Measurements from ENCODE around the gene MILR1. TPM values are rescaled to one million over a fixed set of nuclear protein-coding genes. Genes with fewer than 3 reads are reported as not detected.
A peak's percentile ranks its signal among the peaks of the same experiment; 100 is the strongest.

Gene MILR1
- total and polyA plus RNA-seq, 5 donors: 1.9 to 6.6 (median 5.0) TPM

GRCh38 chr17:64496786-64497564 lies 48.1 kb downstream of the MILR1 start, which contains the start of gene POLG2:
Gene POLG2 (minus strand): TSS chr17:64497054. CDS start chr17:64496968, 86 bp downstream.
- ATAC-seq: peak; percentile 96
- Histone ChIP-seq H3K27me3 (ENCODE audit: control insufficient read depth, insufficient read depth) (no peaks in the 10 kb centered on the region), H3K9me3 (ENCODE audit: control insufficient read depth, low read length) (no peaks in the 10 kb centered on the region), H3K27ac (ENCODE audit: low read length) (peak within 1 kb of the TSS; percentile 53), H3K4me1 (ENCODE audit: control insufficient read depth, insufficient read depth, low read length) (peaks cover 2% of the 10 kb centered on the region), H3K4me3 (ENCODE audit: low read length) (peak within 1 kb of the TSS; percentile 62)
- peak; percentile 96 to 98 (median 97) for DNase-seq
- WGBS: under 1% methylated on average over 50 of the region's 50 CpGs
- intact Hi-C loops (cut with DNase I): loop anchor here in 1 of 4 donors (10.0 kb wide), 1 partner anchor 182 kb away; no protein-coding TSS in a partner anchor

GRCh38 chr17:64497565-64498035 lies 48.7 kb downstream of the MILR1 start:
- Histone ChIP-seq H3K27me3 (ENCODE audit: control insufficient read depth, insufficient read depth) (no peaks in the 10 kb centered on the region), H3K4me3 (ENCODE audit: low read length) (peak overlapping the region; percentile 62), H3K9me3 (ENCODE audit: control insufficient read depth, low read length) (no peaks in the 10 kb centered on the region), H3K27ac (ENCODE audit: low read length) (peak overlapping the region; percentile 35), H3K4me1 (ENCODE audit: control insufficient read depth, insufficient read depth, low read length) (peaks cover 2% of the 10 kb centered on the region)
- 47% methylated on average over 4 of the region's 4 CpGs for WGBS
- ATAC-seq: no peak
- DNase-seq: no peak
- intact Hi-C loops (cut with DNase I): loop anchor here in 1 of 4 donors (10.0 kb wide), 1 partner anchor 183 kb away; no protein-coding TSS in a partner anchor

GRCh38 chr17:64498308-64499203 lies 49.6 kb downstream of the MILR1 start:
- H3K27ac ChIP-seq (ENCODE audit: low read length): no peak overlapping the region
- H3K4me3 ChIP-seq (ENCODE audit: low read length): no peak overlapping the region
- intact Hi-C loops (cut with DNase I): loop anchor here in 1 of 4 donors (10.0 kb wide), 1 partner anchor 184 kb away; no protein-coding TSS in a partner anchor
- H3K9me3 ChIP-seq (ENCODE audit: control insufficient read depth, low read length): no peaks in the 10 kb centered on the region
- no peak for ATAC-seq
- peaks cover 3% of the 10 kb centered on the region for H3K4me1 ChIP-seq (ENCODE audit: control insufficient read depth, insufficient read depth, low read length)
- H3K27me3 ChIP-seq (ENCODE audit: control insufficient read depth, insufficient read depth): no peaks in the 10 kb centered on the region
- 63% methylated on average over 7 of the region's 7 CpGs for WGBS
- DNase-seq: no peak

- H3K9me3 ChIP-seq (ENCODE audit: control insufficient read depth, low read length): no peaks in the 10 kb centered on the region
- H3K4me1 ChIP-seq (ENCODE audit: control insufficient read depth, insufficient read depth, low read length): peaks cover 3% of the 10 kb centered on the region
- H3K4me3 ChIP-seq (ENCODE audit: low read length): no peak overlapping the region
- WGBS: 78% methylated on average over 6 of the region's 6 CpGs
- intact Hi-C loops (cut with DNase I): loop anchor here in 1 of 4 donors (10.0 kb wide), 1 partner anchor 185 kb away; no protein-coding TSS in a partner anchor
- ATAC-seq: no peak
- no peak overlapping the region for H3K27ac ChIP-seq (ENCODE audit: low read length)
- DNase-seq: no peak
- no peaks in the 10 kb centered on the region for H3K27me3 ChIP-seq (ENCODE audit: control insufficient read depth, insufficient read depth)
Measured at GRCh38 chr17:64499805-64500486, 51.0 kb downstream of the MILR1 start.

- no peak overlapping the region for H3K4me3 ChIP-seq (ENCODE audit: low read length)
- peaks cover 3% of the 10 kb centered on the region for H3K4me1 ChIP-seq (ENCODE audit: control insufficient read depth, insufficient read depth, low read length)
- H3K27me3 ChIP-seq (ENCODE audit: control insufficient read depth, insufficient read depth): no peaks in the 10 kb centered on the region
- no peak for DNase-seq
- intact Hi-C loops (cut with DNase I): no loop called here
- no peak for ATAC-seq
- 85% methylated on average over 8 of the region's 8 CpGs for WGBS
- H3K9me3 ChIP-seq (ENCODE audit: control insufficient read depth, low read length): no peaks in the 10 kb centered on the region
- no peak overlapping the region for H3K27ac ChIP-seq (ENCODE audit: low read length)
Measured at GRCh38 chr17:64500487-64500859, 51.6 kb downstream of the MILR1 start.

GRCh38 chr17:64500862-64501765 lies 52.2 kb downstream of the MILR1 start:
- H3K4me1 ChIP-seq (ENCODE audit: control insufficient read depth, insufficient read depth, low read length): peaks cover 3% of the 10 kb centered on the region
- no peak overlapping the region for H3K27ac ChIP-seq (ENCODE audit: low read length)
- DNase-seq (no peak), ATAC-seq (no peak)
- no peaks in the 10 kb centered on the region for H3K9me3 ChIP-seq (ENCODE audit: control insufficient read depth, low read length)
- H3K27me3 ChIP-seq (ENCODE audit: control insufficient read depth, insufficient read depth): no peaks in the 10 kb centered on the region
- 71% methylated on average over 11 of the region's 11 CpGs for WGBS
- intact Hi-C loops (cut with DNase I): no loop called here
- H3K4me3 ChIP-seq (ENCODE audit: low read length): no peak overlapping the region

- intact Hi-C loops (cut with DNase I): no loop called here
- Histone ChIP-seq H3K4me1 (ENCODE audit: control insufficient read depth, insufficient read depth, low read length) (peaks cover 3% of the 10 kb centered on the region), H3K27me3 (ENCODE audit: control insufficient read depth, insufficient read depth) (no peaks in the 10 kb centered on the region), H3K27ac (ENCODE audit: low read length) (no peak overlapping the region), H3K4me3 (ENCODE audit: low read length) (no peak overlapping the region), H3K9me3 (ENCODE audit: control insufficient read depth, low read length) (no peaks in the 10 kb centered on the region)
- WGBS: 66% methylated on average over 3 of the region's 3 CpGs
- ATAC-seq (no peak), DNase-seq (no peak)
Measured at GRCh38 chr17:64502021-64502420, 53.1 kb downstream of the MILR1 start.

GRCh38 chr17:64502809-64503208 lies 53.9 kb downstream of the MILR1 start:
- H3K27ac ChIP-seq (ENCODE audit: low read length): no peak overlapping the region

GRCh38 chr17:64503341-64503740 lies 54.4 kb downstream of the MILR1 start:
- no peak for DNase-seq
- 66% methylated on average over 5 of the region's 5 CpGs for WGBS
- Histone ChIP-seq H3K4me1 (ENCODE audit: control insufficient read depth, insufficient read depth, low read length) (peaks cover 2% of the 10 kb centered on the region), H3K4me3 (ENCODE audit: low read length) (peak overlapping the region; percentile 95), H3K27me3 (ENCODE audit: control insufficient read depth, insufficient read depth) (no peaks in the 10 kb centered on the region), H3K9me3 (ENCODE audit: control insufficient read depth, low read length) (no peaks in the 10 kb centered on the region), H3K27ac (ENCODE audit: low read length) (no peak overlapping the region)
- intact Hi-C loops (cut with DNase I): no loop called here
- ATAC-seq: no peak

More at GRCh38 chr17:64502809-64503208, 53.9 kb downstream of the MILR1 start:
- Histone ChIP-seq H3K4me1 (ENCODE audit: control insufficient read depth, insufficient read depth, low read length) (peaks cover 2% of the 10 kb centered on the region), H3K27me3 (ENCODE audit: control insufficient read depth, insufficient read depth) (no peaks in the 10 kb centered on the region), H3K4me3 (ENCODE audit: low read length) (no peak overlapping the region), H3K9me3 (ENCODE audit: control insufficient read depth, low read length) (no peaks in the 10 kb centered on the region)
- no peak for DNase-seq
- intact Hi-C loops (cut with DNase I): no loop called here
- no peak for ATAC-seq
- WGBS: 72% methylated on average over 2 of the region's 2 CpGs
